ENCODE measurements around the gene ACTA2.

ACTA2 gene

DNA sequence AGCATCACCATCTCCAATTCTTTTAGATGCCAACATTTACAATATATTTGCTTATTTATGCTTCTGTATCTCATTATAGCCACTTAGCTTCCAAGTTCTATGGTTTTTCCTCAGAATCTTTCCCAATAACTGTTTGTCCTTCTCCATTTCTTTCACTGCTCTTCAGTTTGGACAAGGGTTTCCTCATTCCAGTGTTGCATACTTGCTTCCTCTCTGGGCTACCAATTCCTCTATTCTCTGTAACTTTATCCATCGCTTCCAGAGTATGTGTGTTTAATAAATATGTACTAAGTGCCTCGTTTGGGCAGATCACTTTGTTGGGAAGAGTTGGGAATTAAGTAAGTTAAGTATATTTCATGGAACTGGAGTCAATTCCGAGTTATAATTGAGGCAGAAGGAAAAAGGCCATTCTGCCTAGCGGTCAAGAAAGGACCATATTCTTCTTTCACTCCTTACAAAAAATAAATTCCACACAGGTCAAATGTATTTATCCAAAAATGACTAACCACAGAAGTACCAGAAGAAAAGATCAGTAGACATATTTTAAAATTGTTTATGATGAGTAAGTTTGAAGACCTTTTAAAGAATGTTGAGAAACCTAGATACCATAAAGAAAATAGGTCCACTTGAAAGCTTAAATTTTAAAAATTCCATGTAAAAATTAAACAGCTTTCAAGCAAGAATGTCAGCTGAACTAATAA lies 61.7 kb downstream of the ACTA2 start:
- DNase-seq = no peak

DNA sequence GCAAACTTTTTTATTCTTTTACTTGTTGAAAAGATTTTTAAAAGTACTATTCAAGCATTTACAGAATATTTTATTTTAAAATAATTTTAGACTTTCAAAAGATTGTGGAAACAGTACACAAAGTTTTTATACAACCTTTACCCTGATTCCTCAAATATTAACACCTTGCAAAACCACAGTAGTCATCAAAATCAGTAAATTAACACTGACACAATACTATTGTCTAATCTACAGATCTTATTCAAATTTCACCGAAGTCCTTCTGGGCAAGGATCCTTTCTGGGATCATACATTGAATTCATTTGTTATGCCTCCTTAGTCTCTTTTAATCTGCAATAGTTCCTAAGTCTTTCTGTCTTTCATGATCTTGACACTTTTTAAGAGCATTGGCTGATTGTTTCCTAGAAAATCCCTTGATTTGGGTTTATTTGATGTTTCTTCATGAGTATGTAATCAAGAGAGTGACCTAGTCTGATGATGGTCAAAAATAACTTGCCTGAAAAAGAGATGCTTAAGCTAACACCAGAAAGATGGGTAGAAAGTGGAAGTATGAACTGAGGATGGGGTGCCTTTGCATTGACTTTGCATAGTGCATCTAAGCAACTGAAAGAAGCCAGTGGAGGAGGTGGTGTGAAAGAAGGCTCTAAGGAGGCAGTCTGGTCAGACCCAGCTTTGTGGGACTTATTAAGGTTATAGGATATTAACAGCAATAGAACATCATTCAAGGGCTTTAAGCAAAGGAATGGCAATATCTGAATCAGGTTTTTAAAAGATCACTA lies 62.8 kb downstream of the ACTA2 start:
- no peak for DNase-seq

- DNase-seq = no peak
Measured at GRCh38 chr10:88888810-88889445, 63.6 kb downstream of the ACTA2 start.

- no peak for DNase-seq
Measured at GRCh38 chr10:88886557-88886956, 66.0 kb downstream of the ACTA2 start.

All from fibroblast of skin of abdomen (primary cell).